ENCODE measurements around the gene RAD23B. TPM values are rescaled to one million over a fixed set of nuclear protein-coding genes. Genes with fewer than 3 reads are reported as not detected.

The RAD23B gene
- total RNA-seq, 4 donors from 2014 or later: 64.4 to 110 (median 88.1) TPM

GRCh38 chr9:107268560-107268959 is 14.5 kb upstream of the RAD23B start:
- no peaks in the 10 kb centered on the region for H3K4me1 ChIP-seq
- H3K9me3 ChIP-seq: peaks cover 0 to 3% (median 0%) of the 10 kb centered on the region in 4 donors
- no peak for TF ChIP-seq POLR2AphosphoS5 (IDR thresholded peaks at IDR 0.05)
- no peak for TF ChIP-seq POLR2A (IDR thresholded peaks at IDR 0.05; ENCODE audit: low read depth)
- TF ChIP-seq CTCF (IDR thresholded peaks at IDR 0.05): no peak
- no peak for TF ChIP-seq EP300 (IDR thresholded peaks at IDR 0.05)
- H3K27me3 ChIP-seq: no peaks in the 10 kb centered on the region
- no peak for DNase-seq (ENCODE audit: extremely low spot score)
- no peak overlapping the region for H3K4me3 ChIP-seq
- intact Hi-C loops (cut with DNase I): no loop called here
- H3K27ac ChIP-seq (replicated peaks in 1 of 4): no peak overlapping the region
- H3K36me3 ChIP-seq: no peaks in the 10 kb centered on the region
- 96% methylated on average over 2 of the region's 2 CpGs for WGBS

GRCh38 chr9:107269254-107269653 is 13.8 kb upstream of the RAD23B start:
- WGBS: 88% methylated on average over 2 of the region's 2 CpGs
- H3K9me3 ChIP-seq: peaks cover 0 to 3% (median 0%) of the 10 kb centered on the region in 4 donors
- H3K4me1 ChIP-seq: no peaks in the 10 kb centered on the region
- no peaks in the 10 kb centered on the region for H3K36me3 ChIP-seq
- DNase-seq (ENCODE audit: extremely low spot score): no peak
- intact Hi-C loops (cut with DNase I): no loop called here
- no peak overlapping the region for H3K4me3 ChIP-seq
- no peaks in the 10 kb centered on the region for H3K27me3 ChIP-seq
- H3K27ac ChIP-seq (replicated peaks in 1 of 4): no peak overlapping the region
- TF ChIP-seq POLR2A (IDR thresholded peaks at IDR 0.05; ENCODE audit: low read depth) (no peak), CTCF (IDR thresholded peaks at IDR 0.05) (no peak), EP300 (IDR thresholded peaks at IDR 0.05) (no peak), POLR2AphosphoS5 (IDR thresholded peaks at IDR 0.05) (no peak)

- Histone ChIP-seq H3K27ac (replicated peaks in 1 of 4) (no peak overlapping the region), H3K9me3 (peaks cover 0 to 3% (median 0%) of the 10 kb centered on the region in 4 donors), H3K36me3 (no peaks in the 10 kb centered on the region), H3K27me3 (no peaks in the 10 kb centered on the region), H3K4me3 (no peak overlapping the region), H3K4me1 (peaks cover 0 to 4% (median 0%) of the 10 kb centered on the region in 4 donors)
- 91% methylated on average over 4 of the region's 4 CpGs for WGBS
- intact Hi-C loops (cut with DNase I): no loop called here
- no peak for DNase-seq (ENCODE audit: extremely low spot score)
- TF ChIP-seq POLR2AphosphoS5 (IDR thresholded peaks at IDR 0.05): no peak
- no peak for TF ChIP-seq CTCF (IDR thresholded peaks at IDR 0.05)
- TF ChIP-seq EP300 (IDR thresholded peaks at IDR 0.05): no peak
- no peak for TF ChIP-seq POLR2A (IDR thresholded peaks at IDR 0.05; ENCODE audit: low read depth)
These were observed 13.4 kb upstream of the RAD23B start for GRCh38 chr9:107269681-107270080.

- Histone ChIP-seq H3K4me1 (peaks cover 0 to 8% (median under 1%) of the 10 kb centered on the region in 4 donors), H3K27me3 (no peaks in the 10 kb centered on the region), H3K4me3 (no peak overlapping the region), H3K36me3 (no peaks in the 10 kb centered on the region), H3K9me3 (peaks cover 0 to 3% (median 0%) of the 10 kb centered on the region in 4 donors), H3K27ac (replicated peaks in 1 of 4) (no peak overlapping the region)
- DNase-seq (ENCODE audit: extremely low spot score): no peak
- intact Hi-C loops (cut with DNase I): no loop called here
- WGBS: 45% methylated on average over 1 of the region's 1 CpG
- TF ChIP-seq CTCF (IDR thresholded peaks at IDR 0.05) (no peak), POLR2AphosphoS5 (IDR thresholded peaks at IDR 0.05) (no peak), EP300 (IDR thresholded peaks at IDR 0.05) (no peak), POLR2A (IDR thresholded peaks at IDR 0.05; ENCODE audit: low read depth) (no peak)
These were observed 13.0 kb upstream of the RAD23B start for GRCh38 chr9:107270082-107270481.

GRCh38 chr9:107270580-107270979 is 12.5 kb upstream of the RAD23B start:
- Histone ChIP-seq H3K27me3 (no peaks in the 10 kb centered on the region), H3K4me3 (no peak overlapping the region), H3K27ac (replicated peaks in 1 of 4) (no peak overlapping the region), H3K9me3 (no peaks in the 10 kb centered on the region), H3K4me1 (peaks cover 4 to 13% (median 5%) of the 10 kb centered on the region in 4 donors), H3K36me3 (no peaks in the 10 kb centered on the region)
- TF ChIP-seq EP300 (IDR thresholded peaks at IDR 0.05) (no peak), POLR2A (IDR thresholded peaks at IDR 0.05; ENCODE audit: low read depth) (no peak), POLR2AphosphoS5 (IDR thresholded peaks at IDR 0.05) (no peak), CTCF (IDR thresholded peaks at IDR 0.05) (no peak)
- intact Hi-C loops (cut with DNase I): no loop called here
- DNase-seq (ENCODE audit: extremely low spot score): no peak
